NCI-H2029 (cell line): ENCODE measurements around the gene SAP30L.

Experiments
- DNase-seq: peaks from one replicate; lab custom pipeline; 2025; lab: John Stamatoyannopoulos, UW

SAP30L gene

DNA sequence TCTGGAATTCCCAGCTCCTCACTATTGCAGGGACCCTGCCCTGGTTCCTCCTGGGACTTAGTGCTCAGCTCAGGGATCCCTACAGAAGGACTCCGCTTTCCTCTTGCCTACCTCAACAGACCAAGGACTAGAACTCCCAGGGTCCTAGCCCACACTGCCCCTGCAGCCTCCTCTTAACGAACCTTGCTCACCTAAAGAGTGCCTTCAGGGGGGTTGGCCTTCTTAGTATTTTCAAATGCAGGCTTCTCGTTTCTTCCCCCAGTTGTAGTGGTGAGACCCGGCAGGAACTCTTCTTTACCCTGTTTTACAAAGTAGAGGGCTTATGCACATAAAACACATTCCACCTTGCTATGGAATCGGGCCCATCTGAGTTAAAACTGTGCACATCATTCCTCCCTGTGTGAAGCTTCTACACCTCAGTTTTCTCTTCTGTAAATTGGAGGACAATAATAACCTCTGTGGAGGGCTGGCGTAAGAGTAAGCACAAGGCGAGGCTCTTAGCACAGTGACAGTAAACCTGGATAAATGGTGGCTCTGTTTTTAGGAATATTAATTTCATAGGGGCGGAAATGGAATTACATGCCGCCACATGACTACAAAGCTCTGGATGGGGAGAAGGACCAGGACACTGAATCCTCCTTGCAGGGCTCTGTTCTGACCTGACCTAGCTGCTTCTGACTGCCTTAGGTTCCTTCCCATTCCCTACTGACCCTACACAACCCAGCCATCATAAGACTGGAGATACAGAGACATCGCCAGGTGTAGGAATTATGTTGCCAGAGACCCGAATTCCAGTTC lies 36.0 kb downstream of the SAP30L start:
- no peak for DNase-seq

DNA sequence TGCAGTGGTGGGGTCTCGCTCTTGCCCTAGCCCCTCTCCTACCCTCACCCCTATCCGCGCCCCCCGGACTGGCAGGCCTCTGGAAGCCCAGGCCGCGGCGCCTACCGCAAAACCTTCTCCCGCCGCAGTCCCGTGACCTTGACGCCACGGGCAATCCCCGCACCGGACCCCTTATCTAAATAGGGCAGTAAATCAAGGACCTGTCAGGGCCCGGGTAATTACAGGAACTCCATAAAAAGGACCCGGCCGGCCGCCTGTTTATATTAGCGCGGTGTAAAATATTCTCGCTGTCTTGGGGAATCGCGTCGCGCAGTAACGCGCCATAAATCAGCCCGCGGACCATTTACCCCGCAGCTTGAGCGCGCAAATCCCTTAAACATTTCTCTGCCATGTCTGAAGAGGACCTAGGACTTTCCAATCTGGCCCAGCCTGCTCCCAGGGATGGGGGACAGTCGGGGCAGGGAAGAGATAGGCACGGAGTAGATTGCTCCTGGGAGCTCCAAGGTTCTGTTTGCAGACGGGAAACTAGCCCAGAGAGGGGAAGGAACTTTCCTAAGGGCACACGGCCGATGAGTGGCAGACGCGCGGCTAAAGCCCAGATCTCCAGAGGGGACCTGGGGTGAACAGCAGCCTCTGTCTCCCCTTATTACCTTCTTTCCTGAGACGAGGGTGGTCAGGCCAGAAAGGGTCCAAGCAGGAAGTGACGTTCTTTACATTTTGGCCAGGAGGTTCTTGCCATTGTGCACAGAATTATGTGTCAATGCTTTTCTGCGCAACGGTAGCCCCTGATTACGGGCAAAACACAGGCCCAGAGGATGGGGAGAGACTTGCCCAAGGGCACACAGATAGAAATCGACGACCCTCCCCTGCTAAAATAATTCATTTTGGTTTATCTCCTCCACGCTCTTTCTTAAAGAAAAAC lies 37.0 kb downstream of the SAP30L start:
- DNase-seq = no peak

DNA sequence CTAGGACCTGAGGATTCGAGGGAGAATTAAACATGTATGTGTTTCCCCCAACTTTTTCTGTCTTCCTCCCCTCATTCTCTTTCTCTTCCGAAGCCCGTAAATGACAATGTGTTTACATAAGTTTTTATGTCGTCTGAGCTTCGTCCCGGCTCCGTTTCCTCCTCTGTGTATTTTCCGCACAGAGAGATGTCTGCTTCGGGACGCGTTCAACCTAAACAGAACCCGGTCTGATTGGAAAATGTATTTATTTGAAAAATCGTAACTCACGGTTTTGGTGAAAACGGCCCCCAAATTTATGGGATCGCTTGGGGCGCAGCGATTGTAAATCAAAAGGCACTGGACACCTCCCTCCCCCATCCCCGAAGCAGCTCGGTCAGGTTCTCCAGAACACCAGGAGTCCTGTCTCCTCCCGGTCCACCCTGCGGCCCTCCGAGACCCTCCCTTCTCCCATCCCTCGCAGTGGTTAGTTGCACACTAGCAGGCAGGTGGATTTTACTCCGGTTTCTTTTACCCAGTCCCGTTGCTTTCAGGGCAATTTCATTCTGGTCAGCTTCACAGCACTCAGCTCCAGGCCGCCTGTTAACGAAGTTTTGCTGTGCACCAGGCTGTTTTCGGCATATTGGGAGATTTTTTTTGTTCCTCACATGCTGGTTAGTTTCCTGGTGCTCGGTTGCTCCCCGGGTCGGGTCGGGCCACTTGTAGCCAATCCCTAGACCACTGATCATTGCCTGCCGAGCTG lies 38.0 kb downstream of the SAP30L start:
- DNase-seq = no peak

DNA sequence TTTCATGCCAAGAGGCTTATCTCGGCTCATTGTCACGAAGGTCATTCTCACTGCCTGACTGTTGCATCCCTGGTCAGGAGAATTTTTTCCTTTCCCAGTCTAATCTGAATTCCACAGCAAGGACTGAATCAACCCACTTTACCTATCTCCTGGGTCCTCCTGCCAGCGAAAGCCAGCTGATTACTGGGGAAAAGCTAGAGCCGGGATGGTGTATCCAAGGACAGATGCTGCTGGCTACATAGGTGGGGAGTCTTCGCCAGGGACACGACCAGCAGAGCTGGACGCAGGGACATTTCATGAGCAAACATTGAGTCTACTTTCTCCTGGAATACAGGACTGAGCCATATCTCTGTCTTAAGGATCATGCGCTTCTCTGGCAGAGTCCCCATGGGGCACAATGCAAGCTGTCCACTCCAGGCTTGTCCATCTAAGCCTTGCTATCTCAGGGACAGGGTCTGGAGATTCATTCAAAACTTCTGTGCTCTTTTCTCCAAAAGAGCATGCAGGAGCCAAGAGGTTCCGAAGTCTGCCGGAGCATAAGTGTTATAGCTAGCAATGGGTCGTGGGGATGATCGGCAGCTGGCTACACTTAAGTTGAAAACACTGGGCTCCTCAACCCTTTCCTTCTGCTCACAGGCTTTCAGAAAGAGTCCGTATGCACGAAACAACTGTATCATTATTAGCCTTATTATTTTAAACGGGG lies 38.7 kb downstream of the SAP30L start:
- no peak for DNase-seq

DNA sequence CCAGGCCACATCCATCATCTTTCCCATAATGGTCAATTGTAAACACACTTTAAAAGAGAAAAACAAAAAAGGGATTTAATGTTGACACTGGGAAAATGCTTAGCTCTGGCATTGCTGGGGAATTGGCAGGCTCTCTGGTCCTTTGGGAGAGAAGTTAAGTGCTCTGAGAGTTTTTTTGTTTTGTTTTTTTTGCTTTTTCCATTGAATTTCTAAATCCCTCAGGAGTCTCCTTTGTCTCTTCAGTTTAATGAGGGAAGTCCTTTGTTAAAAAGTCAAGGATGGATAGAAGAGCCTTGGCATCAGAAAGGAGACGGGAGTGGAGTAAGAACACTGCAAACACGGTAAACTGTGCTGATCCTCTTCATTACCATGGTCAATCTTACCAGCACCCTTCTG lies 39.3 kb downstream of the SAP30L start:
- no peak for DNase-seq

DNA sequence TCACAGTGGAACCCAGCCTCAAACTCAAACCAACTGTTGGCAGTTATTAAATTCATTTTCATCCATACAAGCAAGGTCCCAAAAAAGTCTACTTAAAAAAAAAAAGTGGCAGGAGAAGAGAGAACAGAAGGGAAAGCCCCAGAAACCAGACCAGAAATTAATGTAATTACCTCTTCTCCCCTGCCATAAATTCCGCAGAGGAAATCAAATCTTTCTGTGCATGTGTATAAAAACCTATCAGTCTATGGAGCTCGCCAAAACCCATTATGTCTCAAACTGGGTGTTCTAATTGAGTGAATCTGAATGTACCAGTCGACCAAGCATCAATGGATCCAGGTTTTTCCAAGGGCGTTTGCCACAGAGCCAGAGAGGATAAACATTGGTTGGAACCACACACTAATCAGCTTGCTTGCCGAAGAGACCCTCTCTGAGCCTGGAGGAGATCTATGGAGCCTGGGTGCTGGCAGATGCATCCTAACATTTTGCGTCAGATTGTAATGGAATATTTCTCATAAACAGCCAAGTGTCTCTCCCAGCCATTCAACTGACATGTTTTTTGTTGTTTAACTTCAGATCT lies 40.1 kb downstream of the SAP30L start:
- no peak for DNase-seq

DNA sequence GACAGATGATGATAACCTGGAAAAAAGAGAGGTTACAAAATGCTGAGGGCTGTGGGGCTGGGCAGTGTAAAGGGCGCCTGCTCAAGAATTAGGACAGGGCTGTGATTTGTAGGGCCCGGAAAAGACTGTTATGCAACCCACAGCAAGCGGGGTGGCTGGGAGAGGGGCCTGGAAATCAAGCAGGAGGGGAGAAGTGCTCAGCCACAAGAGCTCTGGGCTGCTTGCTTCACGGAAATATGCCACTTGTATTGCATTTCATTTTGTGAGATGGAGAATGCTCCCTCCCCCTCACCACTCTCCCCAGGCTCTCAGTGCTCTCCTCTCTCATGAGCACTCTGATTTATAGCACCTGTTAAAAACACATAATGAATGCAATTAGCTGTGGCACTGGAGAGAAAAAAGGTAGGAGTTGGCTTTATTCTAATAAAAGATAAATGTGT lies 40.6 kb downstream of the SAP30L start:
- DNase-seq = no peak

DNA sequence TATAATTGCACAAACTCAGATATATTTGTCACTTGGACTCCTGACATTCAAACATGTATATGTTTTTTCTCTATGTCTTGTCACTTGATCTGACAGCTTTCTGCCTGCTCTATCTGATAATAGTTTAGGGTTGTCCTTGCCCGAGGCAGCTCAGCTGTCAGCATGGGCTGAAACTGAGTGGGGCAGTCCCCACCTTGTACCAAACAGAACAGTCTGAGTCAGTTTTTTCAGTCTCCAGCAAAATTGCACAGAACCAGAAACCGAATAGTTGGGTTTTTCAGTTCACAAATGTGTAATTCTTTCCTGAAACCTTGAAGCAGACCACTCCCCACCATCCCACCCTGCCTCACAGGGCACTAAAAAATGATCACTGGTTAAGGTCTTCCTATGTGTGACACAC lies 41.7 kb downstream of the SAP30L start:
- DNase-seq = no peak

DNA sequence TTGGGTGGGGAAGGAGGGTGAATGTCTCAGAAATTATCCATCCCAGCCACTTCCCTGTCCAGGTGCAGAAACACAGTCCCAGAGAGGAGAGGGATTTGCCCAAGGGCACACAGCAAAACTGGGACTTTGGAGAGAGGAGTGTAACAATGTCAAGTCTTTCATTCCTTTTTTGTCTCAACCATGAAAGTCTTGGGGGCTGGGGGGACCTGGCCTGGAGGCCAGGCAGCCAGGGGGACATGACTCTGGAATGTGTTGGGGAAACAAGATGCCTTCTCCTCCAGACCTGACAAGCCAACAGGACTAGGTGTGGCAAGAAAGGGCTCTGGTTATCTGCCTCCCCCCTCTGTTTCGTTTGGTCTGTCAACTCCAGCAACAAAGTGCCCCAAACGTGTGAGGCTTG lies 46.1 kb downstream of the SAP30L start:
- no peak for DNase-seq

DNA sequence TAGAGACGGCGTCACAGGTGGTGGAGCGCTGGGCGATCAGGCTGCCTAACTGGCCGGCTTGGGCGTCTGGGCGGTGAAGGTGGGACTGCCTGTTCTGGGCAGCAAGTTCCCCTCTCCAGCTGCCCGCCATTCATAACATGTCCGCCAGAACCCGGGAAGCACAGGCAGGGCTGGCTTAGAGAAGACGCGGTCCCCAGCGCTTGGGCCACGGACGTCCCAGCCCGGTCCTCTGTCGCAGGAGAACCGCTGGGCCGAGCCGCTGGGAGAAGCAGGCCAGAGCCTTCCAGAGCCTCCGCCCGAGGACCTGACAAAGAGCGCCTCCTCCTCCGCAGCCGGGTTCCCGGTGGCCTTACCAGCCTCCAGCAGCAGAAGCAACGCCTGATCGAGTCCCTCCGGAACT lies 47.5 kb downstream of the SAP30L start:
- no peak for DNase-seq

DNA sequence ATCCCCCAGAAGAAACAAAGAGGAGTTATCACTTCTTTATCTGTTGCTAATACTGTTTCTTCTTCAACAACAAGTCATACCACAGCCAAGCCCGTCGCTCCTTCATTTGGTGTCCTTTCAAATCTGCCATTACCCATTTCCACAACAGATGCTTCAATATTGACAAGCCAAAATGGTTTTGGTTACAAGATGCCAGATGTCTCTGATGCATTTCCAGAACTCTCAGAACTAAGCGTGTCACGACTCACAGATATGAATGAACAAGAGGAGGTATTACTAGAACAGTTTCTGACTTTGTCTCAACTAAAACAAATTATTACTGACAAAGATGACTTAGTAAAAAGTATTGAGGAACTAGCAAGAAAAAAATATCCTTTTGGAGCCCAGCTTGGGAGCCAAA lies 48.2 kb downstream of the SAP30L start:
- no peak for DNase-seq

DNA sequence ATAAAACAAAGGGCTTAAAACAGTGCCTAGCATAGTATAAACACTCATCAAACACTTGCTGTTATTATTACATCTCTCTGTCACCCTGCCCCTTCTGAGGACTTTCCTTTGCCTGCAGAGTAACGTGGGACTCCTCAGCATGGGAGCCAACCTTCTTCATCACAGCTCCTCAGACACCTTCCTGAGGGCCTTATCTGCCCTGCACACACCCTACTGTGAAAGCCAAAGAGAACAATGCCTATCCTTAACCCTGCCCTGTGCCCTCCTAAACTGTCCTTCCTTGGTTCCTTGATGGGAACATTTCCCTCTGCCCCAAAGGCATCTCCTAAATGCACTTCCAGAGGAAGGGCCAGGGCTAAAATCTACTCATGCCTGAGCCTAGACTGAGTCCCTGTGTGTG lies 52.8 kb downstream of the SAP30L start:
- no peak for DNase-seq

DNA sequence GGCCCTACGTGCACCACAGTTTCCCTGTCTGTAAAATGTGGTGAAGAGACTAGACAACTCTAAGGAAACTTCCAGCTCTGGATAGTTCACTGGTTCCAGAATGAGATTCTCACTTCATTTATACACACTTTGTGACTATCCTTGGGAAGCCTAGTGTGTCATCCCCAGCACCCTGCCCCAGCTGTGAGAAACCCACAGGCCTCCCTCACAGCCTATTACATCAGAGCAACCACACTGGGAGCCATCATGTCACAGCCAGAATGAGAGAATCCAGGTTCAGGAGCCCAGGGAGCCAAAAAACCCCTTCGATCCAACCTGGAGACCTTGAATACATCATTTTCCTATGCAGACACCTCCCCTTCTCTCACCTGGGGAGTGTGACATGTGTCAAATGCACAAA lies 53.2 kb downstream of the SAP30L start:
- no peak for DNase-seq

DNA sequence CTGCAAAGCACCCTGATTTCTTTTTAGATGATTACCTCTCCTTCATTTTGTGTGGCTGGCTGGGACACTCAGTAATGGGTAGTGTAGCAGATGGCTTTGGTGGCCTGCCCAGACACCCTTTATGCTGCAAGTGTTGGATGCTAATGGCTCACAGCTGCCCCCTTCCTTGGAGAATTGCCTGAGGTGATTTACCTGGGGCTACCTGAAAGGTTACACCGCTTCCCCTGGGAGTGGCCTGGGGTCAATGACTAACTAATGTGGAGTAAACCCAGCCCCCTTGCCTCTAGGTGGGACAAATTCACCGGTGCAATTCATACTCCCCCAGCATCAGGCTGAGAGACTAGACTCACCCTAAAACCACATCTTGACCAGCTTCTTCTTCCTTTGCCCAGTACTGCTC lies 55.8 kb downstream of the SAP30L start:
- DNase-seq = no peak

DNA sequence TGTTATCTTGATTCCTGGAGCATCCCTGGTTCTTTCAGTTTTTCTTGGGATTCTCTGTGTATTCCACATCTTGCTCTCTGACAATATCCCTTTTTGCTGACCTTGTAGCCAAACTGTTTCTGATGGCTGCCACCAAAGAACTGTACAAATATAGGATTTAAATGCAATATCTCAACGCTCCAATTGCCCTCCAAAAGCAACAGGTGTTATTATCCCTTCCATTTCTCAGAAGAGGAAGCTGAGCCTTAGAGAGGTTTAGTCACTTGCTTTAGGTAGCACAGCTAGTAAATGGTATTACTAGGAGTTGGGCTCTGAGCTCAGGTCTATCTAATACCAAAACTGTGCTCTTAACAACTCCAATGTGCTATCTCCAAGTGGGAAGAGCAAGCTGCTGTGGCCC lies 56.4 kb downstream of the SAP30L start:
- no peak for DNase-seq

DNA sequence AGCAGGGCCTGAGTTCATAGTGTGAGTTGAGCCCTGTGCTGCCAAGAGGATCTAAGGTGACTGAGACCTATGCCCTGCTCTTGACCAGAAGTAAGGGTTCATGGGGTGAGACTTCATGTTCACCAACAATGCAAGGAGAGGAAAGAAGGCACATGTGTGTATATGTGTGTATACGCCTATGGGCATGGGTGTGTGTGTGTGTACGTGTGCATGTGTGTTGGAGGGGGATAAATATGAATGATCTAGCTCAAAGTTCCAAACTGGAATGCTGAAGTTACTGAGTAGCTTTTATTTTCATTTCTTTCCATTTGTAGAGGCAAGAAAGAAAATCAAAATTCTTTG lies 57.9 kb downstream of the SAP30L start:
- DNase-seq = no peak

DNA sequence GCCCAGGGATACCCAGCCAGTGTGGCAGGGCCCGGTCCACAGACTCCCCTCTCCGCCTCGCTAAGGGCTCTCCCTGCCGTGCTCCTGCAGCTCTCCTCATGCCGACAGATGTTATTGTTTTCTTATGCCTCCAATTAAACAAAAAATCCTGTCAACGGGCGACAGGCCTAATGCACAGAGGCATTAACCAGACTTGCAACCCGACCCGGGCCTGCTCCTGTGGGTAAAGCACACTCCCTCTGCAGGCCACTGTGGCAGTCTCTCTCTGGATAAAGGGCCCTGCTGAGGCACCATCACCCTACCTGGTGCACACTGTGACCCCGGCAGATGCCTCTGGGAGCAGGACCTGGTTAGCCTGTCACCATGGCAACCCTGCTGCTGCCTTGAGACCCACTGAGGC lies 59.8 kb downstream of the SAP30L start:
- no peak for DNase-seq

DNA sequence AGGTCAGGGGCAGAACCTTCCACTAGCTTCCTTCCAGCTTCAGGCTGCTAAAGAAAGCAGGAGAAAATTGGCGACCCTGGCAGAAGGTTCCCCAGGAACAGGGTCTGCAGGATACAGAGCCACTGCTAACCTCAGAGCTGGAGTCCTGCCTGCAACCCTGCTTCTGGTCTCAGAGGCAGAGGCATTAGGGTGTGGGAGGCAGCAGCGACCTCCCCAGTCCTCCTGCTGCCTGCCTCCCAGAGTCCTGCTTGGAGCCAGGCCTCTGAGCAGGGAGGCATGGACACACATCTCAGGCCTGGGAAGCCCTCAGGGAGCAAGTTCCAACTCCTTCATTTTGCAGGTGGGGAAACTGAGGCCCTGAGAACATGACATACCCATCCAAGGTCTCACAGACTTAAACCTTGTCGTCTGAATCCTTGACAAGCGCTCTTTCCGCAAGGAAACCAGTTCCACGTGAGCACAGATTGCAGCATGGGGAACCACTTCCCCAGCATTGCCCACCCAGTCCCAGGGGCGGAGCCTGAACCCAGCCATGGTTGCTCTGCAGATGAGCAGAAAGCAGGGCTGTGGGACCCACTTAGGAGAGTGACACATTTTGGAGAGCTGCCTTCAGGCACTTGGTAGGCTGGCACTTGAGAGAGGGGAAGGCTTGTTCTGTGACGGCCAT lies 60.4 kb downstream of the SAP30L start:
- no peak for DNase-seq

DNA sequence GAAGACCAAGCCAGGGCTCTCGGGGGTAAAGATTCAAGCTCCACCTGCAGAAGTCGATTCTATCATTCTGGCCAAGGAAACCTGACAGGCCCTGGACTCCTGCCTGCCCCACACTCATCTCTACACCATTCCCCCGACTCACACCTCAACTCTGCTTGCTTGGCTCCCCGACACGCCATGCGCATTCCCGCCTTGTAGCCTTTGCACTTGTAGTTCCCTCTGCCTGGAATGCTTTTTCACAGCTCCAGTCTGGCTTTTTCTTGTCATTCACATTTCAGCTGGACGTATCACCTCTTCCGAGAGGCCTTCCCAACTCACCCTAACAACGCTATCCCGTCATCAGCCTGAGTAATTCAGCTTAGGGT lies 60.9 kb downstream of the SAP30L start:
- no peak for DNase-seq

DNA sequence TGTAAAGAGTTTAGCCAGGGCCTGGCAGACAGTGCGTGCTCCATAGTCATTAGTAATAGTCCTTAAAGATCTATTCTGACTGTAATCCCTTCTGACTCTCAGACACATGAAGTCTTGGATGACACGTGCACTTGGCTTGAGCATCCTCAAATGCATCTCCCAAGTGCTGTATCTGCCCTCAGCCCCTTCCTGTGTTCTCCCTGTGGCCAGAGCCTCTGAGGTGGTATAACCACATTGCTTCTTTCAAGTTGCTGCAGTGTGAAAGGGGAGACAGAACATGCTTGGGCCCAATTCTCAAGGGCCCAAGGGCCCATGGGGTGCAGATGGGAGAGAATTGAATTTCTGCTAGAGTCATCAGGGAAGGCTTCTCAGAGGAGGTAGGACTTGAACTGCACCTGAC lies 62.3 kb downstream of the SAP30L start:
- DNase-seq = no peak
